Uterus (tissue), 4 donors: ENCODE results near the gene AGPAT3. TPM values are rescaled to one million over a fixed set of nuclear protein-coding genes. Genes with fewer than 3 reads are reported as not detected.

ENCODE experiments used
- DNase-seq, 2 donors: peaks; one replicate each; pipeline ENCODE4 v3.0.0-alpha.2; 2019 to 2020
- H3K27ac ChIP-seq, 2 donors: fragments of 200-600 bp; sonication (generic); 1 replicate in 1 of 2; 2 replicates in 1 of 2; pipeline ENCODE4 v1.5.1; 2016 to 2018
- H3K27me3 ChIP-seq, 2 donors: fragments of 200-600 bp; sonication (generic); one replicate each; pipeline ENCODE4 v1.5.1; 2018 to 2019; ENCODE audit warnings: control low read depth in 1 of 2
- H3K36me3 ChIP-seq, 2 donors: fragments of 200-600 bp; sonication (generic); one replicate each; pipeline ENCODE4 v1.5.1; 2019; ENCODE audit warnings: control low read depth in 1 of 2
- H3K4me1 ChIP-seq, 2 donors: fragments of 200-600 bp; sonication (generic); one replicate each; pipeline ENCODE4 v1.5.1; 2018 to 2019; ENCODE audit warnings: control low read depth in 1 of 2
- H3K4me3 ChIP-seq, 2 donors: fragments of 200-600 bp; sonication (generic); 1 replicate in 1 of 2; 2 replicates in 1 of 2; pipeline ENCODE4 v1.5.1; 2018 to 2019; ENCODE audit warnings: mild to moderate bottlenecking in 1 of 2
- H3K9me3 ChIP-seq, 2 donors: fragments of 200-600 bp; sonication (generic); one replicate each; pipeline ENCODE4 v1.5.1; 2019; ENCODE audit warnings: control low read depth in 1 of 2
- CTCF ChIP-seq, 4 experiments: fragments of 200-600 bp in 2 of 4; fragments of 450-650 bp in 2 of 4; sonication (generic) in 2 of 4; IDR thresholded peaks; one replicate each; pipeline ENCODE4 v1.5.1; 2016 to 2019; ENCODE audit warnings: antibody characterized with exemption in 4 of 4, mild to moderate bottlenecking in 2 of 4, moderate library complexity in 1 of 4
- POLR2A ChIP-seq, 2 donors: fragments of 450-650 bp; IDR thresholded peaks; one replicate each; pipeline ENCODE4 v1.6.1; 2016; ENCODE audit warnings: antibody characterized with exemption in 2 of 2, mild to moderate bottlenecking in 1 of 2, moderate library complexity in 1 of 2
- intact Hi-C: fragments of 100-400 bp; cut with DNase I; formaldehyde crosslinking; loops from one replicate; pipeline ENCODE4 v1.15.1; 2023; ENCODE audit warnings: low total_unique reads
- total RNA-seq, 4 donors: library from RNA; depleted of rRNA in 3 of 4; stranded (reverse); fragments of >200 nt in 3 of 4; gene quantifications; one replicate each; pipeline versions ENCODE4 v1.1.0 to v1.2.4, GENCODE V29; 2014 to 2023
- donor health status: DM: yes; HTN: yes; CAD: no.

The AGPAT3 gene
- total RNA-seq, 4 donors from 2014 or later: 6.8 to 43.4 (median 28.4) TPM

GRCh38 chr21:43868461-43868860, 3.4 kb downstream of the AGPAT3 start:
- no peak for TF ChIP-seq POLR2A (IDR thresholded peaks at IDR 0.05)
- TF ChIP-seq CTCF (IDR thresholded peaks at IDR 0.05): no peak
- H3K4me3 ChIP-seq: no peak overlapping the region
- no peaks in the 10 kb centered on the region for H3K27me3 ChIP-seq
- DNase-seq: no peak
- no peaks in the 10 kb centered on the region for H3K36me3 ChIP-seq
- no peak overlapping the region for H3K27ac ChIP-seq
- H3K4me1 ChIP-seq: no peaks in the 10 kb centered on the region
- H3K9me3 ChIP-seq: no peaks in the 10 kb centered on the region
- intact Hi-C loops: no loop called here

- Histone ChIP-seq H3K36me3 (no peaks in the 10 kb centered on the region), H3K9me3 (no peaks in the 10 kb centered on the region), H3K27ac (no peak overlapping the region), H3K4me3 (no peak overlapping the region), H3K27me3 (no peaks in the 10 kb centered on the region), H3K4me1 (no peaks in the 10 kb centered on the region)
- no peak for TF ChIP-seq CTCF (IDR thresholded peaks at IDR 0.05)
- TF ChIP-seq POLR2A (IDR thresholded peaks at IDR 0.05): no peak
- intact Hi-C loops: no loop called here
- DNase-seq: no peak
Observed at GRCh38 chr21:43869486-43870325, 4.7 kb downstream of the AGPAT3 start.

GRCh38 chr21:43871487-43871886, 6.5 kb downstream of the AGPAT3 start:
- intact Hi-C loops: no loop called here
- no peak for DNase-seq
- no peaks in the 10 kb centered on the region for H3K4me1 ChIP-seq
- H3K36me3 ChIP-seq: no peaks in the 10 kb centered on the region
- H3K4me3 ChIP-seq: no peak overlapping the region
- no peaks in the 10 kb centered on the region for H3K27me3 ChIP-seq
- H3K9me3 ChIP-seq: no peaks in the 10 kb centered on the region
- H3K27ac ChIP-seq: no peak overlapping the region
- no peak for TF ChIP-seq POLR2A (IDR thresholded peaks at IDR 0.05)
- no peak for TF ChIP-seq CTCF (IDR thresholded peaks at IDR 0.05)

- Histone ChIP-seq H3K36me3 (no peaks in the 10 kb centered on the region), H3K4me3 (no peak overlapping the region), H3K27ac (no peak overlapping the region), H3K9me3 (no peaks in the 10 kb centered on the region), H3K4me1 (no peaks in the 10 kb centered on the region), H3K27me3 (no peaks in the 10 kb centered on the region)
- no peak for TF ChIP-seq POLR2A (IDR thresholded peaks at IDR 0.05)
- no peak for TF ChIP-seq CTCF (IDR thresholded peaks at IDR 0.05)
- no peak for DNase-seq
- intact Hi-C loops: no loop called here
Observed at GRCh38 chr21:43872531-43873197, 7.6 kb downstream of the AGPAT3 start.

GRCh38 chr21:43873673-43874072, 8.7 kb downstream of the AGPAT3 start:
- Histone ChIP-seq H3K27me3 (no peaks in the 10 kb centered on the region), H3K36me3 (no peaks in the 10 kb centered on the region), H3K4me3 (no peak overlapping the region), H3K27ac (no peak overlapping the region), H3K9me3 (no peaks in the 10 kb centered on the region), H3K4me1 (no peaks in the 10 kb centered on the region)
- no peak for DNase-seq
- intact Hi-C loops: no loop called here
- TF ChIP-seq POLR2A (IDR thresholded peaks at IDR 0.05) (no peak), CTCF (IDR thresholded peaks at IDR 0.05) (no peak)
